ENCODE measurements around the gene GASK1B.

The GASK1B gene

GRCh38 chr4:158172261-158173258 lies at the start of gene GASK1B:
TSS of gene GASK1B (minus strand) at chr4:158173025. CDS start at chr4:158171375, 1,650 bp downstream.
- peak; percentile 86 for FAIRE-seq

GRCh38 chr4:158219623-158220022 lies 46.8 kb upstream of the GASK1B start:
- FAIRE-seq, result no peak

GRCh38 chr4:158217763-158218162 lies 44.9 kb upstream of the GASK1B start:
- FAIRE-seq, result no peak

- FAIRE-seq, result no peak
Observed at GRCh38 chr4:158214856-158215255, 42.0 kb upstream of the GASK1B start.

- FAIRE-seq, result no peak
Observed at GRCh38 chr4:158213466-158213865, 40.6 kb upstream of the GASK1B start.

- FAIRE-seq, result no peak
Observed at GRCh38 chr4:158211222-158211621, 38.4 kb upstream of the GASK1B start.

GRCh38 chr4:158209825-158210807 lies 37.3 kb upstream of the GASK1B start, which contains the start of gene TMEM144:
TSS of gene TMEM144 (plus strand) at chr4:158210486. CDS start at chr4:158212668, 2,182 bp downstream.
- peak; percentile 24 for FAIRE-seq

GRCh38 chr4:158208963-158209640 lies 36.3 kb upstream of the GASK1B start:
- FAIRE-seq, result no peak

GRCh38 chr4:158203929-158204328 lies 31.1 kb upstream of the GASK1B start:
- peak; percentile 76 for FAIRE-seq

- FAIRE-seq, result no peak
Observed at GRCh38 chr4:158203436-158203835, 30.6 kb upstream of the GASK1B start.

GRCh38 chr4:158202481-158202880 lies 29.7 kb upstream of the GASK1B start:
- FAIRE-seq, result no peak

- no peak for FAIRE-seq
Observed at GRCh38 chr4:158201876-158202275, 29.1 kb upstream of the GASK1B start.

GRCh38 chr4:158201322-158201721 lies 28.5 kb upstream of the GASK1B start:
- no peak for FAIRE-seq

- FAIRE-seq, result no peak
Observed at GRCh38 chr4:158200214-158200613, 27.4 kb upstream of the GASK1B start.

GRCh38 chr4:158197194-158197776 lies 24.5 kb upstream of the GASK1B start:
- FAIRE-seq, result no peak

GRCh38 chr4:158195297-158195696 lies 22.5 kb upstream of the GASK1B start:
- FAIRE-seq, result no peak

GRCh38 chr4:158193171-158193749 lies 20.4 kb upstream of the GASK1B start:
- no peak for FAIRE-seq

GRCh38 chr4:158192439-158193158 lies 19.8 kb upstream of the GASK1B start:
- FAIRE-seq, result no peak

GRCh38 chr4:158190718-158191117 lies 17.9 kb upstream of the GASK1B start:
- no peak for FAIRE-seq

GRCh38 chr4:158189422-158189821 lies 16.6 kb upstream of the GASK1B start:
- FAIRE-seq, result no peak

GRCh38 chr4:158186815-158187214 lies 14.0 kb upstream of the GASK1B start:
- FAIRE-seq, result no peak
